AG09319 (cell line): Measurements from ENCODE around the gene ZFAND5.

ENCODE experiments used
- DNase-seq: peaks from one replicate; pipeline ENCODE4 v3.0.0-alpha.2; 2010; ENCODE audit warnings: low read depth; ENCODE audit errors: extremely low read depth
- TF ChIP-seq, protein P1 (sequence below): IDR thresholded peaks from 2 replicates; pipeline ENCODE4 v1.5.1; 2011; ENCODE audit warnings: low read depth, mild to moderate bottlenecking, inconsistent platforms, low read length, moderate library complexity

Gene ZFAND5

DNA sequence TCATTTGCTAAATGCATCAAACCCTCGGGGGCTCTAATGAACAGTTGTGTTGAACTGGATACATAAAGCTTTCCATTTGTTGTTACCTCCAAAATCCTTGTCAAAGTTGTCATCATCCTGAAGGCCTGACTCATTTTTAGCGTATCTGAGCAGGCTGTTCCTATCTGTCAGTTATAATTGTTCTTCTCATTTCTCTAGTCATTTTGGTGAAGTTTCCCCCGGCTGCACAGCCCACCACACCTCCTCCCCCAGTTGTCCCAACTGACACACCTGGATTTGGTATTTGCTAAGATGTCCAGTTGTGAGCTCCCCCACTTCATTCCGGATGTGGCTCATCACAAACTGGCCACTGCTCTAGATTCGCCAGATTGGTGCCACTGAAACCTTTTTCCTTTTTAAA, 27.7 kb downstream of the ZFAND5 start:
- no peak for DNase-seq
- TF ChIP-seq, protein P1, sequence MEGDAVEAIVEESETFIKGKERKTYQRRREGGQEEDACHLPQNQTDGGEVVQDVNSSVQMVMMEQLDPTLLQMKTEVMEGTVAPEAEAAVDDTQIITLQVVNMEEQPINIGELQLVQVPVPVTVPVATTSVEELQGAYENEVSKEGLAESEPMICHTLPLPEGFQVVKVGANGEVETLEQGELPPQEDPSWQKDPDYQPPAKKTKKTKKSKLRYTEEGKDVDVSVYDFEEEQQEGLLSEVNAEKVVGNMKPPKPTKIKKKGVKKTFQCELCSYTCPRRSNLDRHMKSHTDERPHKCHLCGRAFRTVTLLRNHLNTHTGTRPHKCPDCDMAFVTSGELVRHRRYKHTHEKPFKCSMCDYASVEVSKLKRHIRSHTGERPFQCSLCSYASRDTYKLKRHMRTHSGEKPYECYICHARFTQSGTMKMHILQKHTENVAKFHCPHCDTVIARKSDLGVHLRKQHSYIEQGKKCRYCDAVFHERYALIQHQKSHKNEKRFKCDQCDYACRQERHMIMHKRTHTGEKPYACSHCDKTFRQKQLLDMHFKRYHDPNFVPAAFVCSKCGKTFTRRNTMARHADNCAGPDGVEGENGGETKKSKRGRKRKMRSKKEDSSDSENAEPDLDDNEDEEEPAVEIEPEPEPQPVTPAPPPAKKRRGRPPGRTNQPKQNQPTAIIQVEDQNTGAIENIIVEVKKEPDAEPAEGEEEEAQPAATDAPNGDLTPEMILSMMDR: no peak

DNA sequence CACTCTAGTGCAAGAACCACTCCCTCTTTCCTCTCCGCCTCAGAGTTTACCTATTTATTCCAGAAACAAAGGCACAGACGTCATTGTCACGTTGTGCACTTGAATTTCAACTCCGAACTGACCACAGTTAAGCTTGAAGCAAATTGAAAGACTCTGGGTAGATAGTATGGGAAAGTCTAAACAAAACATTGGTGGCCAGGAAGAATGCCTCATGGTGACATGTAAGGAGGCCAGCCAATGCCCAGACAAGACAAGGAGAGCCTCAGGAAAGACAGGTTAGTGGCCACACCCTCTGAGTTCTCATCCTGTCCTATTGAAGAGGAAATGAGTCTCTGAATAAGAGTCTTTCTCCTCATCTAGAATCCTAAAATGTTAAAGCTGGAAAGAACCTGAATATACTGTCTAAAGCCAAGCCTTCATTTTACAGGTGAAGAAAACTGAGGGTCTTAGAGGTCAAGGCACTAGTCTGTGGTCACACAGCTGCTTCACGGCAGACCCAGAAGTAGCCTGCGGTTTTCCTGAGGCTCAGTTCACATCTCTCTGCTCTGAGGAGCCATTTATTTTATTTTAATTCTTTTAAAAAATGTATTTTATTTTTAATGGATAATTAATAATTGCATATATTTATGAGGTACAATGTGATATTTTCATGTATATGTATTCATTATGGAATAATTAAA, 30.2 kb downstream of the ZFAND5 start:
- no peak for DNase-seq
- TF ChIP-seq, protein P1: no peak

DNA sequence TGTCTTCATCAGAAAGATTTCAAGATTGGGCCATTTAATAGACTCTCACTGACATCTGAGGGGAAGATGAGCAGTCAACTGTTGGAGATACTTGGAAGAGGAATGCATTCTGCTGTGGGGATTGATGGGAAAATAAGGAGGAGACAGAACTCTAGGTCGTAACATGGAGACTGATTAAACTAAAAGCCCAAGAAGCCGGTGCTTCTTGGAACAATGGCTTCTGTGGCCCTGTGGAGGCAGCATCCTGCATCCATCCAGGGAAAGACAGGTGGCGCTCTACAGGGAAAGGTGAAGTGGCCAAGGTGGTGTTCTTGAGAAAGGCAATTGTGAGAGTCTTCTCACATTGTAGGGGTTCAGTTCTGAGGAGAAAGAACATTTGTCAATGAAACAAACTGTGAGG, 31.3 kb downstream of the ZFAND5 start:
- DNase-seq: no peak
- TF ChIP-seq, protein P1: no peak

- TF ChIP-seq, protein P1: no peak
- DNase-seq: no peak
Measured at GRCh38 chr9:72333197-72333596, 31.8 kb downstream of the ZFAND5 start.

- TF ChIP-seq, protein P1: no peak
Measured at GRCh38 chr9:72332351-72332750, 32.7 kb downstream of the ZFAND5 start.

DNA sequence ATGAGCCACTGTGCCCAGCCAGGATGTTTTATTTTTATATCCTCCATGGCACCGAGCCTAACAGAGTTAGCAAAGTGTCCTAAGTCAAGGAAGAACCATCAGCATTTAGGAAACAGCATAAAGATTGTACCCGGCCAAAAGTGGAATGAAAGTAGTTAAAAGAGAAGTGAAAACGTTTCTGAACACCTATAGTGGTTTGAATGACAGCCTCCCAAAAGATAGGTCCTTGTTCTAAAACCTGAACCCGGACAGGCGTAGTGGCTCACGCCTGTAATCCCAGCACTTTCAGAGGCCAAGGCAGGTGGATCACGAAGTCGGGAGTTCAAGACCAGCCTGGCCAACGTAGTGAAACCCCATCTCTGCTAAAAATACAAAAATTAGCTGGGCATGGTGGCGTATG, 37.4 kb downstream of the ZFAND5 start:
- TF ChIP-seq, protein P1: no peak

More at GRCh38 chr9:72332351-72332750, 32.7 kb downstream of the ZFAND5 start:
- no peak for DNase-seq

GRCh38 chr9:72326641-72327040, 38.4 kb downstream of the ZFAND5 start:
- TF ChIP-seq, protein P1: no peak

More for the DNA sequence above, 37.4 kb downstream of the ZFAND5 start:
- no peak for DNase-seq

More at GRCh38 chr9:72326641-72327040, 38.4 kb downstream of the ZFAND5 start:
- no peak for DNase-seq
